ENCODE measurements around the gene MCCD1.

DNA sequence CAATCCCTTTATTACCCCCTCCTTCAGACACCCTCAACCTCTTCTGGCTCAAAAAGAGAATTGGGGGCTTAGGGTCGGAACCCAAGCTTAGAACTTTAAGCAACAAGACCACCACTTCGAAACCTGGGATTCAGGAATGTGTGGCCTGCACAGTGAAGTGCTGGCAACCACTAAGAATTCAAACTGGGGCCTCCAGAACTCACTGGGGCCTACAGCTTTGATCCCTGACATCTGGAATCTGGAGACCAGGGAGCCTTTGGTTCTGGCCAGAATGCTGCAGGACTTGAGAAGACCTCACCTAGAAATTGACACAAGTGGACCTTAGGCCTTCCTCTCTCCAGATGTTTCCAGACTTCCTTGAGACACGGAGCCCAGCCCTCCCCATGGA is 48.8 kb downstream of the MCCD1 start:
- no peak for TF ChIP-seq POLR2AphosphoS5 (IDR thresholded peaks at IDR 0.05)
- TF ChIP-seq, protein P1, sequence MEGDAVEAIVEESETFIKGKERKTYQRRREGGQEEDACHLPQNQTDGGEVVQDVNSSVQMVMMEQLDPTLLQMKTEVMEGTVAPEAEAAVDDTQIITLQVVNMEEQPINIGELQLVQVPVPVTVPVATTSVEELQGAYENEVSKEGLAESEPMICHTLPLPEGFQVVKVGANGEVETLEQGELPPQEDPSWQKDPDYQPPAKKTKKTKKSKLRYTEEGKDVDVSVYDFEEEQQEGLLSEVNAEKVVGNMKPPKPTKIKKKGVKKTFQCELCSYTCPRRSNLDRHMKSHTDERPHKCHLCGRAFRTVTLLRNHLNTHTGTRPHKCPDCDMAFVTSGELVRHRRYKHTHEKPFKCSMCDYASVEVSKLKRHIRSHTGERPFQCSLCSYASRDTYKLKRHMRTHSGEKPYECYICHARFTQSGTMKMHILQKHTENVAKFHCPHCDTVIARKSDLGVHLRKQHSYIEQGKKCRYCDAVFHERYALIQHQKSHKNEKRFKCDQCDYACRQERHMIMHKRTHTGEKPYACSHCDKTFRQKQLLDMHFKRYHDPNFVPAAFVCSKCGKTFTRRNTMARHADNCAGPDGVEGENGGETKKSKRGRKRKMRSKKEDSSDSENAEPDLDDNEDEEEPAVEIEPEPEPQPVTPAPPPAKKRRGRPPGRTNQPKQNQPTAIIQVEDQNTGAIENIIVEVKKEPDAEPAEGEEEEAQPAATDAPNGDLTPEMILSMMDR (IDR thresholded peaks at IDR 0.05), result no peak
- TF ChIP-seq EP300 (IDR thresholded peaks at IDR 0.05), result no peak

Data from suprapubic skin (tissue), 4 donors.